Stimulated activated CD4-positive, alpha-beta T cell treated with anti-CD3 and anti-CD28 coated beads, Interleukin-12 subunit alpha, Interleukin-12 subunit beta, amount 100 ng/mL, for 48 hours (primary cell): ENCODE results near the gene RMDN2.

Experiments
- DNase-seq, 3 donors: peaks; one replicate each; pipeline ENCODE4 v3.0.0-alpha.2; 2020; ENCODE audit warnings: low read depth in 2 of 3, low spot score in 1 of 3

RMDN2 gene

GRCh38 chr2:38037757-38038621 is 112.9 kb downstream of the RMDN2 start:
- DNase-seq, result peak; percentile 25 to 31 (median 28)

DNA sequence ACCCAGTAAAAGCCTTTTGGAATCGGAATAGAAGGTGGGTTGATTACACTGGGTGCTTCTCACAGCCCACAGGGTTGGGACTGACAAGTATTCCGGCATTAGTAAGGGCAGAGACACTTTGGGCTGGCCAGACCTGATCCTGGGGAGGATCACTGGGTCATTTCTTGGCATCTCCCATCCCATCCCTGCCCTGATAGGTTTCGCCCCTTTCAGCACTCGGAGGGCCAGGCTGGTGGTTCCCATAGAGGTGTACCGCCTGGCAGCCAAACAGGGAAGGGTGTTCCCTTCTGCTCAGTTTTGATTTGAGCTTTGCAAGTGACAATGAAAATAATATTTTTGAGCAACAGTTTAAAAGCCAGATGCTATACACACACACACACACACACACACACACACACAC is 113.6 kb downstream of the RMDN2 start:
- no peak for DNase-seq

- DNase-seq, result no peak
These were observed 114.2 kb downstream of the RMDN2 start for GRCh38 chr2:38039121-38039910.

DNA sequence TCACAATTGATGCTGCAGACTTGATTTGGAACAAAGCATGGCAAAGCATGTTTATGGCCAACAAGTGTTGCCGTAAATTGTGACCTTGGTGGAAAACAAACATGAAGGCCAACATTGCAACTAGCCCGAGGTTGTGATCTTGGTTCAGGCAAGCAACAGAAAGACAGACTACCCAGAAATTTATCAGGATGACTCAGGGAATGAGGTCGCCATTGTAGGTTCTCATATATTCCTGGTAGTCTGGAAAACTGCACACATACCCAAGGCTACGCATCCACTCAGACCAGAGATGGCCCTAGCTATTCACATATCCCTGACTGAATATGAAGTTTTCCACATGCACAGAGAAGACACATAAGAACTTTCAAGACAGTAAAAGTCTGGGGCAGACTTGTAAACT is 120.7 kb downstream of the RMDN2 start:
- DNase-seq, result no peak

DNA sequence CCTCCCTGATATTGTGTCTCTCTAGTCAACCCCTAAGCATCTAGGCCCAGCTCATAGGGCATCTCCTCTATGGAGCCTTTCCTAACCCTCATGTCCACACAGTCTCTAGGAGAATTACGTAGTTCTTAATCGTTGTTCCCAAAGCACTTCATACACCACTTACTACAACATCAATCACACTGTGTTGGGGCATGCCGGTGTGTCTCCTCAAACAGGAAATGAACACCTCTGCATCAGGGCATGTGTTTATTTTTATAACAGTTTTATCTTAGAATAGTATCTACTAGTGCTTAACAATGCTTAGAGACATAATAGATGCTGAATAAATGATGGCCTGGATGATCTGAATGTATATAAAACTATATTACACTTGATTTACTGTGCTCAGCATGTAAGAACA is 131.1 kb downstream of the RMDN2 start:
- DNase-seq, result no peak

DNA sequence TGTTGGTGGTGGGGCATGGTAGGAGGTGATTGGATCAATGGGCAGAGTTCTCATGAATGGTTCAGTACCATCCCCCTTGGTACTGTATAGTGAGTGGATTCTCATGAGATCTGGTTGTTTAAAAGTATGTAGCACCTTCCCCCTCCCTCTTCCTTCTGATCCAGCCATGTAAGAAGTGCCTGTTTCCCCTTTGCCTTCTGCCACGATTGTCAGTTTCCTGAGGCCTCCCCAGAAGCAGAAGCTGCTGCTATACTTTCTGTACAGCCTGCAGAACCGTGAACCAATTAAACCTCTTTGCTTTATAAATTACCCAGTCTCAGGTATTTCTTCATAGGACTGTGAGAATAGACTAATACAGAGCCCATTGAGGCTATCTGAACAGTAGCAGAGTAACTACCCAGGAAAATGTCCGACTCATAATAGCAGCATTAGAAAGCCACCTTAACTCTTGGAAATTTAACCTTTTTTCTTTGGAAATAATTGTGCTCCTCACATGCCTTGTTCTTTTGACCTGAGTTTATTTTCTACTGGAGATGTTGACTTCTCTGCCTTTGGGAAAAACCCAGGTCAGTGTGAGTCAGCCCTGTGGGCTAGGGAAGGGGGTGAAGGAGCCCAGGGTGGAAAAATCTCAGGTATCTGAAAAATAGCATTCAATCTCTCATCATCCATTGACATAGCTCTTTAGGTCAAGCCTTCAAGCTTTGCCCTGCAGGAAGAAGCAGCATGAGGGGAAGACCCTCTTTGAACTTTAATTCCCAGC is 132.7 kb downstream of the RMDN2 start:
- DNase-seq, result peak in 1 of 3 donors; percentile 5

DNA sequence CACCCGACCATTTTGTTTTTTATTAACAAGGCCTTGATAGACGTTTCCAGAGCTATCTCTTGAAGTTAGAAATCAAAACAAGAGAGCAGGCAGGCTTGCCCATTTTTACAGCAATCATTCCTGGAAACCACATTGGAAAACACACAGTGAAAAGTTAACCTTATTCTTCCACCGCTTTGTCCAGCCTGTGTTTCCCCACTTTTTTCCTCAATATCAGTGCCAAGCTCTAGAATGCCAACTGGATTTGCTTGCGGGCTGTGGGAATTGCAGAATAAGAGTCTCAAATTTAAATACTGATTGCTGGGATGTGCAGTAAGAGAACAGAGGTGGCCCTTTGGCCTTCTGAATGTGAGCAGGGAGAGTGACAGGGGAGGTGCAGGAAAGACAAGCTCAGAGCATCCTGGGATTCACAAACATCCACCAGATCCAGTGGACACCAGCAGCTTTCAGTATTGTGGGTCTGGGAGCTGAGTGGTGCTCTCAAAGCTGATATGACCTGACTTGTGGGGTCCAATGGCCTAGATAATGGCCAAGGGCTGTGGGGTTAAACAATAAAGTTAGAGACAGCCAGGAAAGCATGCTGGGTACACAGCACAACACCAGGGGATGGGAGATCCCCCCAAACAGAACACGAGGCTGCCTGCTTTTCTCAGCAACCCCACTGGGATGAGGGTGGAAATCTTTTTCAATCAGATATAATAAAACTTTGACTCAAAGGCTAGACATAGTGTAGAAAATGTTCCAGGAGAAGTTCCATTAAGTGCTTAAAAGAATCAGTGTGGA is 135.3 kb downstream of the RMDN2 start:
- DNase-seq, result no peak

GRCh38 chr2:38064801-38065501 is 139.9 kb downstream of the RMDN2 start:
- DNase-seq, result no peak

DNA sequence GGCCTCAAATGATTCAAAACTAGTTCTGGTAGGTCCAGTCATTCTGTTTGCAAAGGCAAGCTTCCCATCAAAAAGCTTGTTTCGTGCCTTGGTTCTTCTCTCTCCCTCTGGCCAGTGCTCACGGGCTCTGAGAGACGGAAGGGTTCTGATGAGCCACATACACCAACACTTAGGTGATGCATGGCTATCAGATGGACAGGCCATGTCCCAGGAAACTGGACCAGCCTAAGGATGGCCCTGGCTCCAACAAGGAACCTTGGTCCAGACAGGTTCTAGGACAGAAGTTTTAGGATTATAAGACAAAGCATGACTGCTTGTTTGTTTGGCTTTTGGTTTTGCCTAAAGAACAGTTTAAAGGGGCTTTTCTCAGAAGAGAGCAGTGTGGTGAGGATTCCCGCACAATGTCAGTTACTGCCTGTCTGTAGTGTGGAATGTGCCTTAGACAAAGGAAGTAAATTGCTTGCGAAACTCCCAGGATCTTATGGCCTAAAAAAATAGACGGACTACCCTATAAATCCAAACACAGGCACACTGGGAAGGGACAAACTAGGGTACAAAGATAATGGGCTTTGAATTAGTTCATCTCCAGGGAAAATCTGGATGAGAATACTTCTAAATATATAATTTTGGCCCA is 140.5 kb downstream of the RMDN2 start:
- DNase-seq, result no peak

DNA sequence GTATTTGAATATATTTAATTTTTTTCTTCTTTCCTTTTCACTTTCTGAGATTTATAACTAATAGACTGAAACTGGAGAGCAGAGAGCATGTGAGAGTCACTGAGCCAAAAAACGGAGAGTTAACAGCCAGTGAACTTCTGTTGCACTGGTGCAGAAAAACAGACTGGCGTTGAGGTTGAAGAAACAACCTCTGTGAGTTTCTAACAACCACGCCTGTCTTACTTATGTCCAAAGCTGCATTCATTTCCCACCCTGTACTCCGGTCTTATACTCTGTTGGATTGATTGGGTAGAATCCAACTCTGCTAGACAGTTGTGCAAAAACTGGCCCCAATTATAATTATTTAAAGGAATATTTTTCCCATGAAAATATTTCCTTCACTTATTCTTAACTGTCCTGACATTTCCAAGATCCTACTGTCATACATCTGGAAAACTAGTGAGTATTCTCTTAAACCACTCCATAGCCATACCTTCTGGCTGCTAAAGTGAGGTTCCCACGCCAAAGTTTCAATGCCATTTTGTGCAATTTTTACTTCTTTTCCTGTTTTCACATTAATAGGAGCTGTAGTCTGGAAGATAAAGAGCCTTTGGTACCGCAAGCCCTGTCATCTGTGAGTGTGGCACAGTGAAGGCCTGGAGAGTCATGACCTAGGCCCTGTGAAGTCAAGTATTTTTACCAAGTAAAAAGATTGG is 141.5 kb downstream of the RMDN2 start:
- no peak for DNase-seq
